Renal cortex interstitium (tissue), 15 donors: ENCODE data around the gene SPCS1. TPM values are rescaled to one million over a fixed set of nuclear protein-coding genes. Genes with fewer than 3 reads are reported as not detected.
"Not testable (repeated sequence)": the region's sequence is repeated elsewhere in the genome, so short reads cannot be mapped to it uniquely, and the experiment has no call there.

ENCODE experiments used
- DNase-seq, 11 donors: peaks; one replicate each; pipeline ENCODE4 v3.0.0-alpha.2; 2013; ENCODE audit warnings: low read depth in 9 of 11, low spot score in 4 of 11; ENCODE audit errors: extremely low read depth in 1 of 11
- long read RNA-seq, 16 experiments: transcript quantifications; one replicate each; lab custom pipeline, GENCODE V29; 2026
- polyA plus RNA-seq, 3 donors: library from polyadenylated mRNA; unstranded; fragments of 120-200 nt; gene quantifications; one replicate each; pipeline ENCODE4 v1.2.1, GENCODE V29; 2013; ENCODE audit not compliant: insufficient read length in 3 of 3

The SPCS1 gene
- 100 to 1,000 TPM; 148 to 176 (median 164) TPM for polyA plus RNA-seq
- long read RNA-seq, donor 1, full-length matches to known transcripts = 96 of 155 reads
- long read RNA-seq, donor 1, partial matches to known transcripts = 59 of 155 reads
- long read RNA-seq, donor 1, other reads (novel, unspliced or antisense) = 0 of 155 reads
- long read RNA-seq, donor 2, full-length matches to known transcripts = 92 of 92 reads
- long read RNA-seq, donor 2, partial matches to known transcripts = 0 of 92 reads
- long read RNA-seq, donor 2, other reads (novel, unspliced or antisense) = 0 of 92 reads
- long read RNA-seq, donor 3, full-length matches to known transcripts = 160 of 168 reads
- long read RNA-seq, donor 3, partial matches to known transcripts = 0 of 168 reads
- long read RNA-seq, donor 3, other reads (novel, unspliced or antisense) = 8 of 168 reads
- long read RNA-seq, donor 4, full-length matches to known transcripts = 89 of 89 reads
- long read RNA-seq, donor 4, partial matches to known transcripts = 0 of 89 reads
- long read RNA-seq, donor 4, other reads (novel, unspliced or antisense) = 0 of 89 reads
- long read RNA-seq, donor 5 = 0 reads
- long read RNA-seq, donor 6, full-length matches to known transcripts = 92 of 92 reads
- long read RNA-seq, donor 6, partial matches to known transcripts = 0 of 92 reads
- long read RNA-seq, donor 6, other reads (novel, unspliced or antisense) = 0 of 92 reads
- long read RNA-seq, donor 7, full-length matches to known transcripts = 122 of 122 reads
- long read RNA-seq, donor 7, partial matches to known transcripts = 0 of 122 reads
- long read RNA-seq, donor 7, other reads (novel, unspliced or antisense) = 0 of 122 reads
- long read RNA-seq, donor 8, full-length matches to known transcripts = 258 of 269 reads
- long read RNA-seq, donor 8, partial matches to known transcripts = 6 of 269 reads
- long read RNA-seq, donor 8, other reads (novel, unspliced or antisense) = 5 of 269 reads
- long read RNA-seq, donor 9, full-length matches to known transcripts = 118 of 118 reads
- long read RNA-seq, donor 9, partial matches to known transcripts = 0 of 118 reads
- long read RNA-seq, donor 9, other reads (novel, unspliced or antisense) = 0 of 118 reads
- long read RNA-seq, donor 10, full-length matches to known transcripts = 115 of 140 reads
- long read RNA-seq, donor 10, partial matches to known transcripts = 19 of 140 reads
- long read RNA-seq, donor 10, other reads (novel, unspliced or antisense) = 6 of 140 reads
- long read RNA-seq, donor 11, full-length matches to known transcripts = 79 of 90 reads
- long read RNA-seq, donor 11, partial matches to known transcripts = 11 of 90 reads
- long read RNA-seq, donor 11, other reads (novel, unspliced or antisense) = 0 of 90 reads
- long read RNA-seq, donor 12, full-length matches to known transcripts = 44 of 44 reads
- long read RNA-seq, donor 12, partial matches to known transcripts = 0 of 44 reads
- long read RNA-seq, donor 12, other reads (novel, unspliced or antisense) = 0 of 44 reads
- long read RNA-seq, donor 13, full-length matches to known transcripts = 236 of 241 reads
- long read RNA-seq, donor 13, partial matches to known transcripts = 0 of 241 reads
- long read RNA-seq, donor 13, other reads (novel, unspliced or antisense) = 5 of 241 reads
- long read RNA-seq, donor 14, full-length matches to known transcripts = 112 of 112 reads
- long read RNA-seq, donor 14, partial matches to known transcripts = 0 of 112 reads
- long read RNA-seq, donor 14, other reads (novel, unspliced or antisense) = 0 of 112 reads
- long read RNA-seq, donor 15, full-length matches to known transcripts = 59 of 59 reads
- long read RNA-seq, donor 15, partial matches to known transcripts = 0 of 59 reads
- long read RNA-seq, donor 15, other reads (novel, unspliced or antisense) = 0 of 59 reads
- long read RNA-seq, donor 16, full-length matches to known transcripts = 221 of 226 reads
- long read RNA-seq, donor 16, partial matches to known transcripts = 0 of 226 reads
- long read RNA-seq, donor 16, other reads (novel, unspliced or antisense) = 5 of 226 reads

GRCh38 chr3:52705688-52706686 is at the start of gene SPCS1, which contains the start of gene GLT8D1:
SPCS1 (plus strand) TSS chr3:52706106; CDS start chr3:52706247, 141 bp downstream.
GLT8D1 (minus strand) TSS chr3:52705791; CDS start chr3:52700460, 5,331 bp downstream.
- DNase-seq = peak; percentile 56 to 85 (median 82)

- DNase-seq = no peak
Observed at GRCh38 chr3:52660046-52660445, 45.9 kb upstream of the SPCS1 start.

- no peak for DNase-seq
Observed at GRCh38 chr3:52663098-52663497, 42.8 kb upstream of the SPCS1 start.

- DNase-seq = no peak
Observed at GRCh38 chr3:52670621-52671521, 35.0 kb upstream of the SPCS1 start.

- DNase-seq = no peak
Observed at GRCh38 chr3:52671676-52672075, 34.2 kb upstream of the SPCS1 start.

GRCh38 chr3:52676201-52676600 is 29.7 kb upstream of the SPCS1 start:
- DNase-seq = not testable (repeated sequence)

- no peak for DNase-seq
Observed at GRCh38 chr3:52678265-52679198, 27.4 kb upstream of the SPCS1 start.

GRCh38 chr3:52679199-52679538 is 26.7 kb upstream of the SPCS1 start:
- DNase-seq = no peak

GRCh38 chr3:52679811-52680210 is 26.1 kb upstream of the SPCS1 start:
- no peak for DNase-seq

GRCh38 chr3:52681596-52681995 is 24.3 kb upstream of the SPCS1 start:
- no peak for DNase-seq

- DNase-seq = peak in 3 of 11 donors; percentile 6 to 36 (median 14)
Observed at GRCh38 chr3:52682016-52682415, 23.9 kb upstream of the SPCS1 start.

- no peak for DNase-seq
Observed at GRCh38 chr3:52683611-52684010, 22.3 kb upstream of the SPCS1 start.

GRCh38 chr3:52684184-52684583 is 21.7 kb upstream of the SPCS1 start:
- no peak for DNase-seq

GRCh38 chr3:52685285-52685708 is 20.6 kb upstream of the SPCS1 start:
- DNase-seq = peak in 5 of 11 donors; percentile 41 to 66 (median 60)
